HG03520 (cell line): ENCODE data around the gene FAM131A.

Experiments
- ATAC-seq: cut with Tn5 transposase; IDR thresholded peaks from one replicate; pipeline ENCODE4 v1.9.1; 2021; ENCODE audit warnings: mild to moderate bottlenecking, moderate library complexity; ENCODE audit not compliant: unreplicated experiment

FAM131A gene, protein sequence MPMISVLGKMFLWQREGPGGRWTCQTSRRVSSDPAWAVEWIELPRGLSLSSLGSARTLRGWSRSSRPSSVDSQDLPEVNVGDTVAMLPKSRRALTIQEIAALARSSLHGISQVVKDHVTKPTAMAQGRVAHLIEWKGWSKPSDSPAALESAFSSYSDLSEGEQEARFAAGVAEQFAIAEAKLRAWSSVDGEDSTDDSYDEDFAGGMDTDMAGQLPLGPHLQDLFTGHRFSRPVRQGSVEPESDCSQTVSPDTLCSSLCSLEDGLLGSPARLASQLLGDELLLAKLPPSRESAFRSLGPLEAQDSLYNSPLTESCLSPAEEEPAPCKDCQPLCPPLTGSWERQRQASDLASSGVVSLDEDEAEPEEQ

DNA sequence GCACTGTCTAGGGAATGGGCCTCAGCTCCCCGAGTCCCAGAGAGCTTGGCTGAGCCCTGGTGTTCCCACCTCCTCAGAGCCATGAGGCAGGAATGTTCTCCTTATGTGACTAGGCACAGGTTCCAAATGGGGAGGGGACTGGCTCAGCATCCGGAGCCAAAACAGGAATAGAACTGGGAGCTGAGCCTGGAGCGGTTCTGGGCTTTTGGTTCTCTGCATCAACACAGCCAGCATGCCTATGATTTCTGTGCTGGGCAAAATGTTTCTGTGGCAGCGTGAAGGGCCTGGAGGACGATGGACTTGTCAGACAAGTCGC, at the start of gene FAM131A:
FAM131A (plus strand) TSS at position 202 of the 316 bp plus-strand sequence; CDS start at position 233, 31 bp downstream.
- no peak for ATAC-seq

- ATAC-seq = peak; percentile 46
Measured at GRCh38 chr3:184289426-184289938, 47.9 kb upstream of the FAM131A start.

- no peak for ATAC-seq
Measured at GRCh38 chr3:184290331-184290730, 47.1 kb upstream of the FAM131A start.

GRCh38 chr3:184291044-184291737, 46.2 kb upstream of the FAM131A start:
- ATAC-seq = no peak

DNA sequence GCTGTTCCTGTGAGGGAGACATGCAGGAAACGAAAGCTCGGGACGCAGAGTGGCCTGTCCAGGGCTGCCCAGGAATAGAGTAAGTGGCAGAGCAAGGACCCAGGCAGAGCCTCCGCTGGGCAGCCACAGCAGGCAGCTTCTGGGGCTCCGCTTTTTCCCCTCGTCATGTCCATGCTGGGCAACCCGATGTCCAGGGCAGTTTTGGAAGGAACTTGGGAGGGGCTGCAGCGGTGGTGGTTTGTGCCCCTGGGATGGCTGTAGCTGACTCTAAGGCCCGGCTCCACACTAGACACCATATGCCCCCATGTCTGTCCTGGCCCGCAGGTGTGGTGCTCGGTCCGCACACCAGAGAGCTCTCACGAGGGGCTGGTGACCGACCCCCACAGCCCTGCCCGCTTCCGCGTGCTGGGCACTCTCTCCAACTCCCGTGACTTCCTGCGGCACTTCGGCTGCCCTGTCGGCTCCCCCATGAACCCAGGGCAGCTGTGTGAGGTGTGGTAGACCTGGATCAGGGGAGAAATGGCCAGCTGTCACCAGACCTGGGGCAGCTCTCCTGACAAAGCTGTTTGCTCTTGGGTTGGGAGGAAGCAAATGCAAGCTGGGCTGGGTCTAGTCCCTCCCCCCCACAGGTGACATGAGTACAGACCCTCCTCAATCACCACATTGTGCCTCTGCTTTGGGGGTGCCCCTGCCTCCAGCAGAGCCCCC, 45.5 kb upstream of the FAM131A start:
- no peak for ATAC-seq

DNA sequence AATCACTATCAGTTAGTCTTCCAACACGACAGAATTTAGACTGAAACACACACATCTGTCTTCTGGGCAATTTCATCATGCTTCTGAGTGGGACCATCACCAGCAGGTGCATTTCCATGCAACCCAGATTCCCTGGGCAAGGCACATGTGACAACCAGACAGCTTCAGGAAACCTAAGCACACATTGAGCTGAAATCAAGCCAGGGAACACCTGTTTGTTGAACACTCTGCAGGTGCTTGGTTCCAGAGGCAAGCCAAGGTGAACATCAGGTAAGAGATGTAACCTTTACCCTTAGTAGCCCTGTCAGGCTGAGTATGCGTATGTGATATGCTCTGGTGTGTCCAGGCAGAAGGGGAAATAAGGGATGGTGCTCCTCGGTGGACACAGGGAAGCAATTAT, 41.6 kb upstream of the FAM131A start:
- ATAC-seq = no peak

GRCh38 chr3:184296616-184297015, 40.8 kb upstream of the FAM131A start:
- no peak for ATAC-seq

DNA sequence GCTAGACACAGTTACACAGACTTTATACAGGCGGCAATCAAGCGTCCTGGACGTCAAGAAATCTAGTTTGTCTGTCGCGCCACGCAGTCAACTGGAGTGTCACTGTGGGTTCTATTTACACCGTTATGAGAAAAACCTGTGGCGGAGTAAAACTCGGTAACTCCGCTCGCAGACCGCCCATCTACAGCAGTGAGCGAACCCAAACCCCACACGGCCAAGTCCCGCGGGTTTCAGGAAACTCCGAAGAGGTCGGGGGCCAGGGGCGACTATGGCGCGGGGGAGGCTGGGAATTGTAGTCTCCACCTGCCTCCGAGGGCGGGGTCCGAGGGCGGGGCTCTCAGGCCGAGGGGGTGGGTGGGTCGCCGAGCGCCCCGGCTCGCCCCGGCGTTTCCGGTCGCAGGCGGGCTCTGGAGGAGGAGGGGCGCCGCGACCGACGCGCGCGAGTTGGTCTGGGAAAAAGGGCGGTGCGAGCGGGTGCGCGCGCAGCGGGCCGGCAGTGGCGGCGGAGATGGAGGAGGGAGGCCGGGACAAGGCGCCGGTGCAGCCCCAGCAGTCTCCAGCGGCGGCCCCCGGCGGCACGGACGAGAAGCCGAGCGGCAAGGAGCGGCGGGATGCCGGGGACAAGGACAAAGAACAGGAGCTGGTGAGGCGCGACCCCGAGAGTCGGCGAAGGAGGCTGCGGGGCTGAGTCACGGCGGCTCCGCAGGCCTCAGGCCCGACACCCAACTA, 38.5 kb upstream of the FAM131A start, which contains the start of gene PSMD2:
PSMD2 (plus strand) TSS at position 483 of the 729 bp plus-strand sequence; CDS start at position 509, 26 bp downstream.
- ATAC-seq = peak; percentile 90

- peak; percentile 2 for ATAC-seq
Measured at GRCh38 chr3:184299488-184300377, 37.7 kb upstream of the FAM131A start.

DNA sequence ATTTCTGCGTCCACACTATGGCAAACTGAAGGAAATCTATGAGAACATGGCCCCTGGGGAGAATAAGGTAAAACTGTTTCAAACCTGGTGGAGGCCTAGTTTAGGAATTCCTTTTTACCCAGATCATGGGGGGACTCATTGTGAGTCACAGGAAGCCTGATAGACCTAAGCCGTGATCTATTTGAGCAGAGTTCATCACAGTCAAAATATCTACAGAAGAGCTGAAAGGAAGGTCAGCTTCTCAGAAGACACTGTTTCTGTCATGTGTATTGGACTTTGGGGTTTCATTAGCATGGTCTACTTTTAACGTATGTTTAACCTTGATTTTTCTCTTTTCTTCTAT, 37.1 kb upstream of the FAM131A start:
- no peak for ATAC-seq

GRCh38 chr3:184305577-184305976, 31.8 kb upstream of the FAM131A start:
- no peak for ATAC-seq

DNA sequence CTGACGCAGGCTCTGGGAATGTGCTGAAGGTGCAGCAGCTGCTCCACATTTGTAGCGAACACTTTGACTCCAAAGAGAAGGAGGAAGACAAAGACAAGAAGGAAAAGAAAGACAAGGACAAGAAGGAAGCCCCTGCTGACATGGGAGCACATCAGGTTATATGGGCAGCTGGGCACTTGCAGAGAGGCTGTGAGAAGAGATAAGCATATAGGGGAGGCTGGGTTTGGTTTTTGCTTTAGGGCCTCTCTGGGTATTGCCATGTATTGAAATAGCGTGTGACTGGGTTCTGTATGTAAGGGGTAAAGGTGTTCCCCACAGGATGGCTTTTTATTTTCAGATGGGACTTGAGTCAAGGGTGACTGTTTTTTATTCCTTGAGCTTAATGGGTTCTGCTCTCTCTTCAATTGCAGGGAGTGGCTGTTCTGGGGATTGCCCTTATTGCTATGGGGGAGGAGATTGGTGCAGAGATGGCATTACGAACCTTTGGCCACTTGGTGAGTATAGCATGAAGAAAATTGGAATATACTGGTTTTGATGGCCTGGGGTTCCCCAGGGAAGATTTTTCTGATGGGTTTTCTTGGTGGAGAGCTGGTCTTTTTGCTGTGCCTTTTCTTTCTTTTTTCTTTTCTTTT, 30.9 kb upstream of the FAM131A start:
- ATAC-seq = no peak

GRCh38 chr3:184307915-184308314, 29.5 kb upstream of the FAM131A start:
- no peak for ATAC-seq

GRCh38 chr3:184308744-184309143, 28.7 kb upstream of the FAM131A start:
- no peak for ATAC-seq

DNA sequence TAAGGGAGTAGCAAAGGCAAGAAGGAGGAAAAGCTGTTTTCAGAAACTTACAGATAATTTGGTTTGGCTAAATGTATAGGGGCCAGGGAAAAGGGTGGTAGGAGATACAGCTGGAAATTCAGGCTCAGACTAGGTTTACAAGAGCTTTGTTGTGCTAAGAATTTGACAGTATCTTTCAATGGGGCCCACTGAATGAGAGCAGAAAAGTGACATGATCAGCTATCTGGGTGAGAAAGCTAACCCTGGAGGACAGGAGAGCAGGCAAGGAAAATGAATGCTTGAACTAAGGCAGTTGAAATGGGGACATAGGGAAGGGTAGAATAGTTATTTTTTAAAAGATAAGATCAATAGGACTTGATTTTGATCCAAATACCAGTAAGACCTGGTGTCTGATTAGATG, 25.8 kb upstream of the FAM131A start:
- ATAC-seq = no peak

GRCh38 chr3:184314363-184314699, 23.1 kb upstream of the FAM131A start, which contains the start of gene EIF4G1:
Gene EIF4G1, plus strand, starts transcription at chr3:184314606. Its CDS starts 1,191 bp downstream, at chr3:184315797.
- peak; percentile 78 for ATAC-seq

DNA sequence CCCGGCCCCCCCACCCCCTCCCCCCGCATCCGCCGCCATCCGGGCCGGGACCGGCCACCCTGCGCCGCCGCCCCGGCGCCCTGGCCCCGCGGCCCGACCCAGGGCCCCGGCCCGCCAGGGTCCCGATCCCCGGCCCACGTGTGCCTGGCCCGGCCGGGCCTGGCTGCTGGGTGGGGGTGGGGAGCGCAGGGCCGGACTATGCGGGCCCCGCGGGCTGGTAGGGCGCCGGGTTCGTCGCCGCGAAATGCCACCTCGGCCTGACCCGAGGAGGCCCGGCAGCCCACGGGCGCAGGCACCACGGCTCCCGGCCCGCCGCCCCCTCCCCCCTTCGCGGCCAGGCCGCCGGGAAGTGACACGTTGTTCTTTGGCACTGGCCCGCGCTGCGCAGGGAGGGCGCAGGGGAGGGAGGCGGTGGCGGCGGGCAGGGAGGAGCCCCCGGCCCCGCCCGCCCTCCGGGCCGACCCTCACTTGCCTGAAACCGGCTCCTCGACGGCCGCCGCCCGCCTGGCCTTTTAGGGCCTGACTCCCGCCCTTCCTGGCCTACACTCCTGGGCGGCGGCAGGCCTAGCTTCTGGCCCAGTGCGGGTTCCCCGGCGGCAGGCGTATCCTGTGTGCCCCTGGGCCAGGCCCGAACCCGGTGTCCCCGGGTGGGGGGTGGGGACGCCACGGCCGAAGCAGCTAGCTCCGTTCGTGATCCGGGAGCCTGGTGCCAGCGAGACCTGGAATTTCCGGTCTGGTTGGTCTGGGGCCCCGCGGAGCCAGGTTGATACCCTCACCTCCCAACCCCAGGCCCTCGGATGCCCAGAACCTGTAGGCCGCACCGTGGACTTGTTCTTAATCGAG, 22.5 kb upstream of the FAM131A start:
- ATAC-seq = peak; percentile 36

DNA sequence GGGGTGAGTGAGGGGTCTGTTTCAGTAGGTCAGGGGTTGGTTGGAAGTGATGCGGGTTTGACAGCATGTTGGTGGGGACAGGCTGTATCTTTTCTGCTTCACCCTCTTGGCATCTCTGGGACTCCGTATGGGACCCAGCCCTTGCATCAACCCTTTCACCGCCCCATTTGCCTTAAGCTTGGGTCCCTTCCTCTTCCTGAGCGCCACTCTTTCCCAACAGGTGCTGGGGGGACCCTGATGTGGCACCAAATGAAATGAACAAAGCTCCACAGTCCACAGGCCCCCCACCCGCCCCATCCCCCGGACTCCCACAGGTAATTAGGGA, 21.9 kb upstream of the FAM131A start:
- no peak for ATAC-seq
